Loucy (cell line): ENCODE data around the gene BPHL.
"Not testable (repeated sequence)": the region's sequence is repeated elsewhere in the genome, so short reads cannot be mapped to it uniquely, and the experiment has no call there.

ENCODE experiments used
- CTCF ChIP-seq: fragments of 200-600 bp; sonication (generic); conservative IDR thresholded peaks from 2 replicates; pipeline ENCODE4 v1.5.1; 2014; ENCODE audit warnings: mild to moderate bottlenecking, antibody characterized with exemption, low read length
- EZH2phosphoT487 ChIP-seq: fragments of 200-600 bp; IDR thresholded peaks from 2 replicates; pipeline ENCODE4 v1.6.1; 2018; ENCODE audit warnings: antibody characterized with exemption, mild to moderate bottlenecking, moderate library complexity, borderline replicate concordance

- not testable (repeated sequence) for TF ChIP-seq CTCF, EZH2phosphoT487
Measured at GRCh38 chr6:3156184-3157130, 37.9 kb downstream of the BPHL start.
